ENCODE results near the gene PCNX2. TPM values are rescaled to one million over a fixed set of nuclear protein-coding genes. Genes with fewer than 3 reads are reported as not detected.

PCNX2 gene
- total RNA-seq, 1 experiment from 2014 or later = 9.1 TPM

- POLR2A ChIA-PET (ENCODE audit: low non-redundant PET) = no interaction called here
- intact Hi-C loops (cut with micrococcal nuclease; ENCODE audit: unreplicated experiment) = no loop called here
- no peak overlapping the region for H3K27ac ChIP-seq (ENCODE audit: low read depth, low read length, poor library complexity, severe bottlenecking)
- TF ChIP-seq CTCF (conservative IDR thresholded peaks at IDR 0.05; ENCODE audit: low read depth, low read length) = no peak
- TF ChIP-seq EZH2 (IDR thresholded peaks at IDR 0.05; ENCODE audit: borderline replicate concordance, low read depth, low read length, poor library complexity, severe bottlenecking) = no peak
- H3K27me3 ChIP-seq (replicated peaks; ENCODE audit: insufficient read depth, low read depth, low read length, poor library complexity) = no peaks in the 10 kb centered on the region
- H3K4me3 ChIP-seq (ENCODE audit: low read depth, low read length, poor library complexity, severe bottlenecking) = no peak overlapping the region
- H3K9me3 ChIP-seq (ENCODE audit: low read depth, low read length, poor library complexity, severe bottlenecking) = peaks cover 6% of the 10 kb centered on the region
- no peaks in the 10 kb centered on the region for H3K36me3 ChIP-seq (ENCODE audit: insufficient read depth, low read length, poor library complexity, severe bottlenecking)
- no TSS peak for BruUV-seq (replicated peaks)
- CTCF ChIA-PET = no interaction called here
- H3K4me1 ChIP-seq (ENCODE audit: insufficient read depth, low read length, poor library complexity, severe bottlenecking) = no peaks in the 10 kb centered on the region
- no peak for DNase-seq (ENCODE audit: low spot score)
Measured at GRCh38 chr1:233168384-233168783, 127.1 kb downstream of the PCNX2 start.

- intact Hi-C loops (cut with micrococcal nuclease; ENCODE audit: unreplicated experiment) = no loop called here
Measured at GRCh38 chr1:233166896-233167295, 128.6 kb downstream of the PCNX2 start.

GRCh38 chr1:233163696-233164095 is 131.8 kb downstream of the PCNX2 start:
- no peak overlapping the region for H3K27ac ChIP-seq (ENCODE audit: low read depth, low read length, poor library complexity, severe bottlenecking)
- TF ChIP-seq CTCF (conservative IDR thresholded peaks at IDR 0.05; ENCODE audit: low read depth, low read length) (no peak), EZH2 (IDR thresholded peaks at IDR 0.05; ENCODE audit: borderline replicate concordance, low read depth, low read length, poor library complexity, severe bottlenecking) (no peak)
- no peaks in the 10 kb centered on the region for H3K4me1 ChIP-seq (ENCODE audit: insufficient read depth, low read length, poor library complexity, severe bottlenecking)
- CTCF ChIA-PET = no interaction called here
- H3K9me3 ChIP-seq (ENCODE audit: low read depth, low read length, poor library complexity, severe bottlenecking) = no peaks in the 10 kb centered on the region
- no peak for DNase-seq (ENCODE audit: low spot score)
- POLR2A ChIA-PET (ENCODE audit: low non-redundant PET) = no interaction called here
- no peaks in the 10 kb centered on the region for H3K36me3 ChIP-seq (ENCODE audit: insufficient read depth, low read length, poor library complexity, severe bottlenecking)
- no peak overlapping the region for H3K4me3 ChIP-seq (ENCODE audit: low read depth, low read length, poor library complexity, severe bottlenecking)
- H3K27me3 ChIP-seq (replicated peaks; ENCODE audit: insufficient read depth, low read depth, low read length, poor library complexity) = no peaks in the 10 kb centered on the region
- intact Hi-C loops (cut with micrococcal nuclease; ENCODE audit: unreplicated experiment) = no loop called here
- BruUV-seq (replicated peaks) = no TSS peak

More at GRCh38 chr1:233166896-233167295, 128.6 kb downstream of the PCNX2 start:
- no peaks in the 10 kb centered on the region for H3K27me3 ChIP-seq (replicated peaks; ENCODE audit: insufficient read depth, low read depth, low read length, poor library complexity)
- TF ChIP-seq CTCF (conservative IDR thresholded peaks at IDR 0.05; ENCODE audit: low read depth, low read length) = no peak
- TF ChIP-seq EZH2 (IDR thresholded peaks at IDR 0.05; ENCODE audit: borderline replicate concordance, low read depth, low read length, poor library complexity, severe bottlenecking) = no peak
- no peak overlapping the region for H3K4me3 ChIP-seq (ENCODE audit: low read depth, low read length, poor library complexity, severe bottlenecking)
- ChIA-PET CTCF (no interaction called here), POLR2A (ENCODE audit: low non-redundant PET) (no interaction called here)
- no TSS peak for BruUV-seq (replicated peaks)
- H3K4me1 ChIP-seq (ENCODE audit: insufficient read depth, low read length, poor library complexity, severe bottlenecking) = no peaks in the 10 kb centered on the region
- H3K9me3 ChIP-seq (ENCODE audit: low read depth, low read length, poor library complexity, severe bottlenecking) = peaks cover 4% of the 10 kb centered on the region
- H3K27ac ChIP-seq (ENCODE audit: low read depth, low read length, poor library complexity, severe bottlenecking) = no peak overlapping the region
- DNase-seq (ENCODE audit: low spot score) = no peak
- no peaks in the 10 kb centered on the region for H3K36me3 ChIP-seq (ENCODE audit: insufficient read depth, low read length, poor library complexity, severe bottlenecking)
